GM21576 (cell line): ENCODE data around the gene CALD1.

Experiments
- ATAC-seq: cut with Tn5 transposase; IDR thresholded peaks from one replicate; pipeline ENCODE4 v1.9.1; 2021; ENCODE audit warnings: mild to moderate bottlenecking, moderate library complexity; ENCODE audit not compliant: unreplicated experiment

The CALD1 gene

GRCh38 chr7:134991469-134992339, 212.3 kb downstream of the CALD1 start:
- ATAC-seq: no peak

- peak; percentile 68 for ATAC-seq
These were observed 213.3 kb downstream of the CALD1 start for GRCh38 chr7:134992626-134993179.

GRCh38 chr7:134993877-134994456, 214.5 kb downstream of the CALD1 start:
- ATAC-seq: no peak

- ATAC-seq: peak; percentile 42
These were observed 216.0 kb downstream of the CALD1 start for GRCh38 chr7:134995239-134996096.

GRCh38 chr7:134996097-134996550, 216.7 kb downstream of the CALD1 start:
- peak; percentile 42 for ATAC-seq

DNA sequence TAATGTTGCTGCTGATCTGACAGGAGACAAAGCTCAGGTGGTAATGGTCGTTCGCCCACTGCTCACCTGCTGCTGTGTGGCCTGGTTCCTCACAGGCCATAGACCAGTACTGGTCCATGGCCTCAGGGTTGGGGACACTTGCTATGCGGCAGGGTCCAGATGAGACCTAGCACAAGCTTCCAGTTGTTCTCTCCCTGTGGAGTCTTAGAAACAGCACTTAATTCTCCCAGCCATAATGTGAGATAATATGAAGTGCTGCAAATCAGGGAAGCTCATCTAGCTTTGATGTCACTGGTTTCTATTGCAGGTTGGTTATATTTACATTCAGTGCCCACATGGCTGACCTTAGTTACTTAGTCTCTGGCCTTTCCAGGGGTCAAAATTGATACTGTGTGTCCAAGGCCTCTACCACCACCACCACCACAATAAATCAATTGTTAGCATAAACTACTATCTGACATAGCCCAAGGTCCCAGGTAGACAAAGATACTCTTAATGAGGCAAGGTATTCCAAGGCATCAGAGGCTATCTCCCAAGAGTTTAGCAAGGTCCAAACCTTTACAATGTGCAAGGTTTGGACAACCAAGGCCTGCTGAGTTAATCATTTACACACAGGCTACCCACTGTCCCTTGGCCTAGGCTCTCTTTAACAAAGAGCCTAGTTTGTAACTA, 217.9 kb downstream of the CALD1 start:
- ATAC-seq: no peak

- no peak for ATAC-seq
These were observed 219.7 kb downstream of the CALD1 start for GRCh38 chr7:134999136-134999535.

DNA sequence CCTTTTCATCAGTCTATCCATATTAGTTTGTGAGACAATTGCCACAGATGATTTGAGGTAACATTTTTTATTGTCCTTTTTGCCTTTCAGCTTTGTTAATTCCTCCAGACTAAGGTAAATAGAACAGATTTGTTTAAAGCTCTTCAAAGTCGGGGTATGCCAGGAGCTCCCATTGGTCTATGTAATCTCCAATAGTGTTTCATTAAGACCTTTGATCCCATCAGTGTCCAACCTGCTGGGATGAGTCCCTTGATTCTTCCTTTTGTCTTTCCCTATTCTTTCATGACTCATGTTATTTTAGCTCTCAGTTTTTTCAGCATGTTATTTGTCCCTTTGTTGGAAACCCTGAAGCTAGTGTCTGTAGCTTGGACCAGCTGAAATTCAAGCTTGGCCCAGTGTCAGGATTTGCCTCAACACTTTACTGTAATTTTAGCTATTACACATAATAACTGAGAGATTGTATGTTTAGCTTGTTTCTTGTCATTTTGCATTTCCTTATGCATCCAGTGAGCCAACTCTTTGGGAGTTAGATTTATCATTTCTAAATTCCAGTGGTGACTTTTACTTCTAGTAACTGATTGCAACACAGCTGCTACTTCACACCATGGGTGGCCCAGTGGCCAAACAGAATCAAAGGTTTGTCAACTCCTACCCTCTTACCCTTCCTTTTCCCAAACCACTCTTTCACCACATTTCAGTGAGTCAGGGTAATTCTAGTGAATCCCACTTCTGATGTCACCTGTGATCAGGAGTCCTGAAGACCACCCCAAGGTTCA, 222.1 kb downstream of the CALD1 start:
- no peak for ATAC-seq

DNA sequence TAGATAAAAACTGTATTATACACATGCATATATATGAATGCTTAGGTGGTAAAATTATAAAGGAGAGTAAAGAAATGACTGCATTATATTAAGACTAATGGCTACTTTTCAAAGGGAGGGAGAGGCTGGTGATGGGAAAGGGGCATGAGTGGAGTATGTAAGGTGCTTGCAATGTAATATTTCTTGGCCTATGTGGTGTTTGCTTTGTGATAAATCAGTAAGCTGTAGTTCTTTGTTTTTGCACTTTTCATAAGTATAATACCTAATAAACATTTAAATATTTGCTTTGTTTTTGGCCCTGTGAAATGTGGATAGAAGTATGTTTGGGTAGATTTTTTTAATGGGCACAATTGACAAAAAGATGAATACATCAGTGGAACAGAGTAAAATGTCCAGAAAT, 232.8 kb downstream of the CALD1 start:
- ATAC-seq: no peak
